Type B pancreatic cell (in vitro differentiated cells): ENCODE results near the gene SOX12. TPM values are rescaled to one million over a fixed set of nuclear protein-coding genes. Genes with fewer than 3 reads are reported as not detected.
A peak's percentile ranks its signal among the peaks of the same experiment; 100 is the strongest.

Source experiments
- DNase-seq: peaks from one replicate; pipeline ENCODE4 v3.0.0; 2021; ENCODE audit warnings: mixed read lengths; ENCODE audit not compliant: unreplicated experiment; ENCODE audit errors: extremely low spot score
- H3K27ac Mint-ChIP-seq: 2 replicates; pipeline ENCODE4 v1.8.0; 2021; ENCODE audit warnings: mild to moderate bottlenecking, mixed read lengths
- H3K27me3 Mint-ChIP-seq: 2 replicates; pipeline ENCODE4 v1.8.0; 2021; ENCODE audit warnings: mixed read lengths
- H3K36me3 Mint-ChIP-seq: 2 replicates; pipeline ENCODE4 v1.8.0; 2021; ENCODE audit warnings: mixed read lengths
- H3K4me1 Mint-ChIP-seq: one replicate; pipeline ENCODE4 v1.8.0; 2021; ENCODE audit warnings: mixed read lengths; ENCODE audit not compliant: unreplicated experiment
- H3K4me3 Mint-ChIP-seq: 2 replicates; pipeline ENCODE4 v1.8.0; 2021; ENCODE audit warnings: mild to moderate bottlenecking, mixed read lengths
- H3K9me3 Mint-ChIP-seq: 2 replicates; pipeline ENCODE4 v1.8.0; 2021; ENCODE audit warnings: mixed read lengths
- CTCF ChIP-seq: fragments of 200-600 bp; sonication (generic); conservative IDR thresholded peaks from 2 replicates; pipeline ENCODE4 v1.5.0; 2021; ENCODE audit warnings: antibody characterized with exemption, mild to moderate bottlenecking
- total RNA-seq: library from RNA; stranded (reverse); gene quantifications from 2 replicates; pipeline ENCODE4 v1.2.1, GENCODE V29; 2021; ENCODE audit warnings: low replicate concordance

The SOX12 gene
- total RNA-seq, 1 donor from 2014 or later = 52.7 TPM

- H3K4me3 Mint-ChIP-seq = peak overlapping the region; percentile 68
- H3K36me3 Mint-ChIP-seq = no peaks in the 10 kb centered on the region
Observed at GRCh38 chr20:366041-366718, 40.8 kb downstream of the SOX12 start.

GRCh38 chr20:366719-367485 is 41.5 kb downstream of the SOX12 start:
- H3K4me1 Mint-ChIP-seq = peaks cover 31% of the 10 kb centered on the region
- no peak for TF ChIP-seq CTCF
- no peak for DNase-seq
- peak overlapping the region; percentile 93 for H3K27ac Mint-ChIP-seq
- no peaks in the 10 kb centered on the region for H3K27me3 Mint-ChIP-seq
- peak overlapping the region; percentile 68 for H3K4me3 Mint-ChIP-seq
- H3K36me3 Mint-ChIP-seq = no peaks in the 10 kb centered on the region
- H3K9me3 Mint-ChIP-seq = no peaks in the 10 kb centered on the region

More at GRCh38 chr20:366041-366718, 40.8 kb downstream of the SOX12 start:
- peaks cover 35% of the 10 kb centered on the region for H3K4me1 Mint-ChIP-seq
- TF ChIP-seq CTCF = no peak
- no peaks in the 10 kb centered on the region for H3K9me3 Mint-ChIP-seq
- DNase-seq = no peak
- no peaks in the 10 kb centered on the region for H3K27me3 Mint-ChIP-seq
- H3K27ac Mint-ChIP-seq = peak overlapping the region; percentile 93

GRCh38 chr20:367486-367887 is 42.1 kb downstream of the SOX12 start:
- no peak for DNase-seq
- H3K9me3 Mint-ChIP-seq = no peaks in the 10 kb centered on the region
- H3K27ac Mint-ChIP-seq = peak overlapping the region; percentile 81
- no peak for TF ChIP-seq CTCF
- no peaks in the 10 kb centered on the region for H3K36me3 Mint-ChIP-seq
- no peaks in the 10 kb centered on the region for H3K27me3 Mint-ChIP-seq
- H3K4me3 Mint-ChIP-seq = peak overlapping the region; percentile 9
- H3K4me1 Mint-ChIP-seq = peaks cover 31% of the 10 kb centered on the region

- TF ChIP-seq CTCF = no peak
- no peaks in the 10 kb centered on the region for H3K27me3 Mint-ChIP-seq
- H3K27ac Mint-ChIP-seq = peak overlapping the region; percentile 81
- H3K4me3 Mint-ChIP-seq = peak overlapping the region; percentile 53
- H3K4me1 Mint-ChIP-seq = peaks cover 29% of the 10 kb centered on the region
- no peak for DNase-seq
- H3K9me3 Mint-ChIP-seq = no peaks in the 10 kb centered on the region
- H3K36me3 Mint-ChIP-seq = no peaks in the 10 kb centered on the region
Observed at GRCh38 chr20:368915-369314, 43.6 kb downstream of the SOX12 start.

- peaks cover 24% of the 10 kb centered on the region for H3K4me1 Mint-ChIP-seq
- no peaks in the 10 kb centered on the region for H3K27me3 Mint-ChIP-seq
- DNase-seq = no peak
- H3K27ac Mint-ChIP-seq = peak overlapping the region; percentile 59
- H3K36me3 Mint-ChIP-seq = no peaks in the 10 kb centered on the region
- no peak for TF ChIP-seq CTCF
- H3K4me3 Mint-ChIP-seq = peak overlapping the region; percentile 42
- H3K9me3 Mint-ChIP-seq = no peaks in the 10 kb centered on the region
Observed at GRCh38 chr20:370151-370600, 44.8 kb downstream of the SOX12 start.
